Activated T-cell treated with anti-CD3 and anti-CD28 coated beads for 4 hours (primary cell): ENCODE measurements around the gene SPNS3.

Experiments
- DNase-seq: peaks from one replicate; pipeline ENCODE4 v3.0.0-alpha.2; 2020

SPNS3 gene, protein sequence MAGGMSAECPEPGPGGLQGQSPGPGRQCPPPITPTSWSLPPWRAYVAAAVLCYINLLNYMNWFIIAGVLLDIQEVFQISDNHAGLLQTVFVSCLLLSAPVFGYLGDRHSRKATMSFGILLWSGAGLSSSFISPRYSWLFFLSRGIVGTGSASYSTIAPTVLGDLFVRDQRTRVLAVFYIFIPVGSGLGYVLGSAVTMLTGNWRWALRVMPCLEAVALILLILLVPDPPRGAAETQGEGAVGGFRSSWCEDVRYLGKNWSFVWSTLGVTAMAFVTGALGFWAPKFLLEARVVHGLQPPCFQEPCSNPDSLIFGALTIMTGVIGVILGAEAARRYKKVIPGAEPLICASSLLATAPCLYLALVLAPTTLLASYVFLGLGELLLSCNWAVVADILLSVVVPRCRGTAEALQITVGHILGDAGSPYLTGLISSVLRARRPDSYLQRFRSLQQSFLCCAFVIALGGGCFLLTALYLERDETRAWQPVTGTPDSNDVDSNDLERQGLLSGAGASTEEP

DNA sequence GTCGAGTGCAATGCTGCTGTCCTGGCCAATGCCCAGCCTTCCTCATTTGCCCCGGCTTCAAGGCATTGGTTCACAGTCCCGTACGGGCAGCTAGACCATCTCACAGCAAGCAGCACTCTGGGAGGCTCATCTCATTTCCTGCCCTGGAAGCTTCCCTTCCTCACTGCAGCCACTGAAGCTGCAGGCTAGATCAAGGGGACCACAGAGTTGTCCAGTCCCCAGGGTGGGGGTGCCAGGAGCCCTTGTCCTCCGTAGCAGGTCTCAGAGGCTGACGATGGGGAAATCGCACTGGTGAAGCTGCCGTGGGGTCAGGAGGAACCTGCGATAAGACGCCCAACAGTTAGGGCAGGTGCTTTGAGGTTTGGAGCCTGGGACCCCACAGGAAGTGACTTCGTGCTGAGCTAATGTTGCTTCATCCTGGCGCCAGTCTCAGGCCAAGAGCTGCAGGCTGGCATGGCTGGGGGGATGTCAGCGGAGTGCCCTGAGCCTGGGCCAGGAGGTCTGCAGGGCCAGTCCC, at the start of gene SPNS3:
TSS of gene SPNS3 (plus strand) at position 426 of the 517 bp plus-strand sequence. CDS start at position 454, 28 bp downstream.
- DNase-seq: no peak

DNA sequence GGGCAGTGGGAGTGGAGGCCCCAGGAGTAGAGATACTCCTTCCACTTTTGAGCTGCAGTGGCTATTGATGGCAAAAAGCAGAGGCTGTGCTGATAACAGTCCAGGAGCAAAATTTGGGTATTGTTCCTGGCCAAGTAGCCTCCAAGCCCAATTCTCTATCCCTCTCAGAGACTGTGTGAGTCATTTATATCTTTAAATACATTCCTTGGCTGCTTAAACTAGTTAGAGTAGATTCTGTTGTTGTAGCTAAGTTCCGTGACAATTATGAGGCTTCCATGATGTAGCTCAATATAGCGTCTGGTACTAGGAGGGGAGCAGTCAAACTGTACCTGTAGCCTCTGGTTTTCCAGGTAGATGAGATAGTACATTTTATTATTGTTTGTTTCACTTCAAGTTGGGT, 47.3 kb upstream of the SPNS3 start:
- DNase-seq: no peak

DNA sequence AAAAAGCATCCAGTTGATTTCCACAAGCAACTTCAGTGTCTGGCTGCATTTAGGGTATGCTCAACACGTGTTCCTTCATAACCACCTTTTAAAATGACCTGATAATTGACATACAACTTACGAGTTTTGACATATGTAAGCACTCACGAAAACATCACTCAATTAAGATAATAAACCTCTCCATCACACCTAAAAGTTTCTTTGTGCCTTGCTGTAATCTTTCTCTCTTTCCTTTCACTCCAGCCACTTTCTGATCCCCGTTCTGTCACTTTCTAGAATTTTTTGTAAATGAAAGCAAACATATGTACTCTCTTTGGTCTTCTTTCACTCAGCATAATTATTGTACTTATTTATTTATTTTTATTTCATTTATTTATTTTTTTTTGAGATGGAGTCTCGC, 46.6 kb upstream of the SPNS3 start:
- DNase-seq: no peak

- DNase-seq: no peak
Observed at GRCh38 chr17:4389079-4389478, 44.7 kb upstream of the SPNS3 start.

DNA sequence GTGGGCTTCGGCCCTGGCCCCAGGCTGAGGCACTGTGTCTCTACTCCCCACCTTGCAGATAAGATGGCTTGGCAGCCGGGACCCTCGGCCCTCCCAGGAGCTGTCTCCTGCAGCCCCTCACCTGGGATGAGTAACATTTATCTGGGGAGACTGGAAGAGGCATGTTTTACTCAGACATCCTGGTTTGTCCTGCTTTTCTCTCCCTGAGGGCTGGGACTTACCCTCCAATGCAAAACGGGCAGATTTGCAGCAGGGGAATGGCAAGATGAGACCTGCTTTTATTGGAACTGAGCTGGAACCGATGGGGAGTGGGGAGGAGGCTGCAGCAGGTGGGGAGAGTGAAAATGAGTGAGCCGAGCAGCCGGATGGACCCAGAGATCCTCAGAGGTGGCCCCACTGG, 39.9 kb upstream of the SPNS3 start:
- no peak for DNase-seq

GRCh38 chr17:4394208-4395110, 39.3 kb upstream of the SPNS3 start:
- DNase-seq: no peak

DNA sequence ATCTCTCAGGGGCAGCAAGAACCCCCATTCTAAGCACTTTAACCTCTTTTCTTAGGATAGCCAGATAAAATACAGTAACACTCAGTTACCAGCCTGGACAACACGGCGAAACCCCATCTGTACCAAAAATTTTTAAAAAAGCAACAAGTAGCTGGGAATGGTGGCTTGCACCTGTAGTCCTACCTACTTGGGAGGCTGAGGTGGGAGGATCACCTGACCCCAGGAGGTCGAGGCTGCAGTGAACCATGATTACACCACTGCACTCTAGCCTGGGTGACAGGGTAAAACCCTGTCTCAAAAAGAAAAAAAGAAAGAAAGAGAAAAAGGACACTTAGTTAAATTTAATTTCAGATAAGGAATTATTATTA, 38.6 kb upstream of the SPNS3 start:
- DNase-seq: no peak

GRCh38 chr17:4397840-4398239, 35.9 kb upstream of the SPNS3 start:
- DNase-seq: no peak

DNA sequence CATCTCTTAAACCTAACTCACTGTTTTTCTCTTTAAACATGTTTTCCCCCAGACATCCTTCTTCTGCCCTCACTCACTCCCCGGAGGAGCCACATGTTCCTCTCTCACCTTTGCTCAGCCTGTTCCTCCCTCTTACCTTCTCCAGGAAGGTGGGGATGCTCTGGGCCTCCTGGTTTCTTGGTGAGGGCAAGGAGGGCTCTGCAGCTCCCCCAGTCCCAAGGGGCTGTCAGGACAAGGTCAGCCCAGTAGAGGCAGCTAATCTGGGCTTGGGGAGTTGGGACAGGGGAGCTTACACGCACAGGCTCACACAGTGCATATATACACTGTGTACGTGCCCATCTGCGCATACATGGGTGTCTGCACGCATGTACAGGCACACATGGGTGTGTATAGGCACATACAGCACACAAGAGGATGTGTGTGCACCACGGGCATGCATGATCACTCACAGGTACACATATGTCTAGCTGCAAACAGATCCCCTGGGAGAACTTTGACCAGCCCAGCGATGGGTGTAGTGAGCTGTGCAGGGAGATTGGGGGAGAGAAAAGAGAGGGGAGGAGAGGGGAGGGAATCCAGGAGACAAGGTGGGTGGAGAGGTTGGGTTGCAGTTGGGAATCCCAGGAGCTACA, 28.6 kb upstream of the SPNS3 start:
- no peak for DNase-seq

DNA sequence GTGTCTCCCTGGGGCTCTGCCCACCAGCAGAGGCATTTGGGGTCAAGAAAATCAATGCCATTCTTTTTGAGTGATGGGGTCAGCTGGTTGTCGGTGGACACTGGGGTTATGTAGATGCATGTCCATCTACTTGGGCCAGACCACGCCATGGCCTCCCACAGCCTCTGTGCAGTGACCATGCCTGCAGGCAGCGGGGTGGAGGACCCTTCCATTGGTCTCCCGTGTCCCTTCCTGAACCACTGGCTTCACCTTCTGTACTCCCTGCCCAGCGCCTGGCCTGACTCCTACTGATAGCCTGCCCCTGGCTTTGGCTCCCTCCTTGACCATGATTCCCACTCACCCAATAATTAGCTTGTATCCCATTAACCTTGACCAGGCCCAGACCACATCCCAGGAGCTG, 28.0 kb upstream of the SPNS3 start:
- DNase-seq: no peak

- no peak for DNase-seq
Observed at GRCh38 chr17:4406386-4406785, 27.4 kb upstream of the SPNS3 start.

DNA sequence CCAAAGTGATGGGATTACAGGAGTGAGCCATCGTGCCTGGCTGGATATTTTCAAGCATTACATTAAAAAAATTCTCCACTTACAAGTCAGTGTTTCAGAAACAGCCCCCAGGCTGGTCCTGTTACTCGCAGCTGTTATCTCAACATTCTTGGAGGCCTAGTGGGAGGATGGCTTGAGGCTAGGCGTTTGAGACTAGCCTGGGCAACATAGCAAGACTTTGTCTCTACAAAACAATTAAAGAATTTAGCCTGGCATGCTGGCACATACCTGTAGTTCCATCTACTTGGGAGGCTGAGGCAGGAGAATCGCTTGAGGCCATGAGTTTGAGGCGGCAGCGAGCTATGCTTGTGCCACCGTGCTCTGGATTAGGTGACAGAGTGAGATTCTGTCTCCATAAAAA, 26.5 kb upstream of the SPNS3 start:
- no peak for DNase-seq

GRCh38 chr17:4407851-4408250, 25.9 kb upstream of the SPNS3 start:
- DNase-seq: no peak

DNA sequence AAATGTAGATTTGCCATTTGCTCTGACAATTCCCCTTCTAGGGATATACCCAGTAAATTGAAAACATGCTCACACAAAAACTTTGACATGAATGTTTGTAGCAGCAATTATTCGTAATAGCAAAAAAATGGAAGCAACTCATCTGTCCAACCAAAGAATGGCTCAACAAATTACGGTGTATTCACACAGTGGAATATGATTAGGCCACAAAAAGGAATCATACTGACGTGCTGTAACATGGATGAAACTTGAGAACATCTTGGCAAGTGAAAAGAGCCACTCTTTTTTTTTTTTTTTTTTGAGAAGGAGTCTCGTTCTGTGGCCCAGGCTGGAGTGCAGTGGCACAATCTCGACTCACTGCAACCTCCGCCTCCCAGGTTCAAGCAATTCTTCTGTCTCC, 24.1 kb upstream of the SPNS3 start:
- no peak for DNase-seq

GRCh38 chr17:4411201-4411600, 22.5 kb upstream of the SPNS3 start:
- no peak for DNase-seq

DNA sequence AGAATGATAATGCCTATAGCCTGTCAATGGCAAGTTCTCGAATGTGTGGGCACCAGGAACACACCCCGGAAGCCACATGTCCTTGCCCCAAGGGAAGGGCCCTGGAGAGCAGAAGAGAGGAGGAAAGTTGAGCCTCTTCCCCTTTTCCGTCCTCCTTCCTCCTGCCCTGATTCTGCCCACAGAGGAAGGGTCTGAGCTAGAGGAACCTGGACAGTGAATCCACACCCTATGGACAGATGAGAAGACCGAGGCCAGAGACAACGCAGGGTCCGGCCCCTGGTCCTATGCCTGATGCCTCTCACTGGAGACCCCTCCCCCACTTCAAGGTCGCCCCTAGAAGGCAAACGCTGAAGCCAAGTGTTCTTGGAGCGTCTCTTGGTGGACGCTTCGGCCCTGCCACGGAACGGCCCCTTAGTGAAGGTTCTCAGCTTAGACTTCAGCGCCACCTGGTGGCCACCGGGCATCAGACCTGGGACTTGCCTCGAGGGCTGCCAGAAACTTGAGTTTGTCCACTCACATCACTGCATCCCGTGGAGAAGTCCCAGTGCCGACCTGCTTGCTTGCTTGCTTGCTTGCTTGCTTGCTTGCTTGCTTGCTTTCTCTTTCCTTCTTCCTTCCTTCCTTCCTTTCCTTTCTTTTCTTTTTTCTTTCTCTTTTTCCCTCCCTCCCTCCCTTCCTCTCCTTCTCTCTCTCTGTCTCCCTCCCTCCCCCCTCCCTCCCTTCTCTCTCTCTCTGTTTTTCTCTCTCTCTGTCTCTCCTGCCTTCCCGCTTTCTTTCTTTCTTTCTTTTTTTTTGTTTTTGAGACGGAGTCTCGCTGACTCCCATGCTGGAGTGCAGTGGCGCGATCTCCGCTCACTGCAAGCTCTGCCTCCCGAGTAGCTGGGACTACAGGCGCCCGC, 20.6 kb upstream of the SPNS3 start:
- DNase-seq: peak; percentile 87

- DNase-seq: no peak
Observed at GRCh38 chr17:4417129-4417667, 16.5 kb upstream of the SPNS3 start.

GRCh38 chr17:4420692-4421131, 13.0 kb upstream of the SPNS3 start:
- peak; percentile 48 for DNase-seq

- no peak for DNase-seq
Observed at GRCh38 chr17:4422864-4423263, 10.9 kb upstream of the SPNS3 start.

GRCh38 chr17:4425398-4425797, 8.3 kb upstream of the SPNS3 start:
- no peak for DNase-seq

DNA sequence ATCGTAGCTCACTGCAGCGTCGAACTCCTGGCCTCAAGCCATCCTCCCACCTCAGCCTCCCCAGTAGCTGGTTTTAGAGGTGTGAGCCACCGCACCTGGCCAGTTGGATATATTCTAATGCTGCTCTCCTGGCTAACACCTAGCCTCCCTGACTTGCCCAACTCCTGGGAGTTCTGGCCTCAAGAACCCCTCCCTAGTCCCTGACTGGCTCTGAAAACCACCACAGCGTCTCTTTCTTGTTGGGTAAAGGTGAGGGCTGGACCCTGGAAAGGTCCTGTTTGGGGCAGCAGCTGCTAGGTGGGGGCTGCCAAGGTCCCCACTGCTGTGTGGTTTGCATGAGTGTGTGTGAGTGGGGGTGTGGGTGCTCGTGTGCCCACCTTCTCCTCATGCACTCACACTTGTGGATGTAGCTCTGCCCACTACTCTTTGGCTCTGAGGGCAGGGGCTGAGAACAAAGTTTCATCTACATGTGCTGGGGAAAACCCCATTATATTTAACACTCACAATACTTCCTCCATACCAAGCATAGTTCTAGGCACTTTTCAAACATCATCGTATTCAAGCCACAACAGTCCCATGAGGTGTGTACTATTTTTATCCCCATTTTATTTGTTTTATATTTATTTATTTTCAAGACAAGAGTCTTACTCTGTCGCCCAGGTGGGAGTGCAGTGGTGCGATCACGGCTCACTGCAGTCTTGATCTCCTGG, 7.1 kb upstream of the SPNS3 start:
- no peak for DNase-seq
